Glutamatergic neuron (in vitro differentiated cells): ENCODE data around the gene PMS1. TPM values are rescaled to one million over a fixed set of nuclear protein-coding genes. Genes with fewer than 3 reads are reported as not detected.
A peak's percentile ranks its signal among the peaks of the same experiment; 100 is the strongest.
"Not testable (repeated sequence)": the region's sequence is repeated elsewhere in the genome, so short reads cannot be mapped to it uniquely, and the experiment has no call there.

Experiments
- DNase-seq: peaks from one replicate; pipeline ENCODE4 v3.0.0; 2022
- H3K27ac Mint-ChIP-seq: one replicate; pipeline ENCODE4 v1.8.0; 2020; ENCODE audit warnings: mild to moderate bottlenecking, mixed read lengths, inconsistent platforms; ENCODE audit not compliant: unreplicated experiment
- H3K27me3 Mint-ChIP-seq: one replicate; pipeline ENCODE4 v1.8.0; 2020; ENCODE audit warnings: mild to moderate bottlenecking, moderate library complexity, mixed read lengths, inconsistent platforms; ENCODE audit not compliant: unreplicated experiment
- H3K36me3 Mint-ChIP-seq: one replicate; pipeline ENCODE4 v1.8.0; 2020; ENCODE audit warnings: mild to moderate bottlenecking, mixed read lengths, inconsistent platforms; ENCODE audit not compliant: unreplicated experiment
- H3K4me1 Mint-ChIP-seq: one replicate; pipeline ENCODE4 v1.8.0; 2020; ENCODE audit warnings: mild to moderate bottlenecking, low read depth, mixed read lengths, inconsistent platforms; ENCODE audit not compliant: unreplicated experiment
- H3K4me3 Mint-ChIP-seq: one replicate; pipeline ENCODE4 v1.8.0; 2020; ENCODE audit warnings: mild to moderate bottlenecking, mixed read lengths, inconsistent platforms; ENCODE audit not compliant: unreplicated experiment
- H3K9me3 Mint-ChIP-seq: one replicate; pipeline ENCODE4 v1.8.0; 2020; ENCODE audit warnings: mild to moderate bottlenecking, moderate library complexity, mixed read lengths, inconsistent platforms; ENCODE audit not compliant: unreplicated experiment
- CTCF ChIP-seq: fragments of 200-600 bp; sonication (generic); IDR thresholded peaks from one replicate; pipeline ENCODE4 v1.5.0; 2021; ENCODE audit not compliant: partially characterized antibody, unreplicated experiment
- total RNA-seq: library from RNA; stranded (reverse); fragmentation: NEBNext Ultra II Directional; extraction: Animal tissue kit (Norgen Biotek cat#: 25700); gene quantifications from one replicate; pipeline ENCODE4 v1.2.1, GENCODE V29; 2021; ENCODE audit not compliant: unreplicated experiment

PMS1 gene
- total RNA-seq, 1 donor from 2014 or later, result 45.0 TPM

DNA sequence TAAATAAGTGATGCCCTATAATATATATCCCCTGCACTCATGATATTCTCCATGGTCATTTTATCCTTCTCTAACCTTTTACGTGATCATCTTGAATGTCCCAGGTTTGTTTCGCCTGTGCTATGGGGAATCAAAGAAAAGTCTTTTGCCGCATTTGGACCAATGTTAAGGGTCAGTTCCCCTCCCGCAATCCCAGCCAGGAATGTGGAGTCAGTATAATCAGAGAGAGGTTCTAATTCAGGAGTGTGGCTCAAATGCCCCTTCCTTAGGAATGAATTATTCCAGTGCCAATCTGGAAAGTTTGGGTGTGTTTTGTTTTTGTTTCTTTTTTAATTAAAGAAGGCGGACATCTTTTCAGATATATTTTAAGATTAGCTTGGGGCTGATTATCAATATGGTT lies 41.8 kb downstream of the PMS1 start:
- Mint-ChIP-seq H3K27me3 (peaks cover 3% of the 10 kb centered on the region), H3K4me1 (no peaks in the 10 kb centered on the region), H3K36me3 (no peaks in the 10 kb centered on the region), H3K4me3 (no peak overlapping the region), H3K9me3 (no peaks in the 10 kb centered on the region), H3K27ac (no peak overlapping the region)
- TF ChIP-seq CTCF, result no peak
- DNase-seq, result no peak

GRCh38 chr2:189829102-189829833 lies 45.0 kb downstream of the PMS1 start:
- H3K36me3 Mint-ChIP-seq, result no peaks in the 10 kb centered on the region
- H3K4me3 Mint-ChIP-seq, result no peak overlapping the region
- no peak for TF ChIP-seq CTCF
- no peak for DNase-seq
- no peaks in the 10 kb centered on the region for H3K4me1 Mint-ChIP-seq
- H3K9me3 Mint-ChIP-seq, result no peaks in the 10 kb centered on the region
- H3K27me3 Mint-ChIP-seq, result peaks cover 3% of the 10 kb centered on the region
- peak overlapping the region; percentile 9 for H3K27ac Mint-ChIP-seq

DNA sequence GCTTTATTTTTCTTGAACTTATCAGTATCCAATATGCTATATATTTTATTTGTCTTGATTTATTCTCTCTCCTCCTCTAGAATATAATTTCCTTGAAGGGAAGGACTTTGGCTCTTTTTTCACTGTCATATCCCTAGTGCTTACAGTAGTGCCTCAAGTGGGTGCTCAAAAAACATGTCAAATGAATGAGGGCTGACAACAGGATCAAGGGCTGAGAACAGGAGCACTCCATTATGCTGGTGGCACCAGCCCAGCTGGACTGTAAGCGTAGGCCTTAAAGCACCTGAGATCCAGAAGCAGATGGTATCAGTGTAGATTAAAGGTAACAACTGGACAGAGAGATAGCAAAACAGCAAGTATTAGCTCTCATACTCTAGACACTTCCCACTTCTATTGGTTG lies 46.3 kb downstream of the PMS1 start:
- Mint-ChIP-seq H3K27ac (no peak overlapping the region), H3K4me1 (no peaks in the 10 kb centered on the region), H3K9me3 (no peaks in the 10 kb centered on the region), H3K27me3 (peaks cover 3% of the 10 kb centered on the region), H3K4me3 (no peak overlapping the region), H3K36me3 (no peaks in the 10 kb centered on the region)
- no peak for DNase-seq
- TF ChIP-seq CTCF, result no peak

GRCh38 chr2:189834059-189834458 lies 49.8 kb downstream of the PMS1 start:
- Mint-ChIP-seq H3K9me3 (no peaks in the 10 kb centered on the region), H3K4me1 (peaks cover 5% of the 10 kb centered on the region), H3K36me3 (no peaks in the 10 kb centered on the region), H3K4me3 (no peak overlapping the region), H3K27me3 (no peaks in the 10 kb centered on the region), H3K27ac (peak overlapping the region; percentile 6)
- DNase-seq, result no peak
- no peak for TF ChIP-seq CTCF

DNA sequence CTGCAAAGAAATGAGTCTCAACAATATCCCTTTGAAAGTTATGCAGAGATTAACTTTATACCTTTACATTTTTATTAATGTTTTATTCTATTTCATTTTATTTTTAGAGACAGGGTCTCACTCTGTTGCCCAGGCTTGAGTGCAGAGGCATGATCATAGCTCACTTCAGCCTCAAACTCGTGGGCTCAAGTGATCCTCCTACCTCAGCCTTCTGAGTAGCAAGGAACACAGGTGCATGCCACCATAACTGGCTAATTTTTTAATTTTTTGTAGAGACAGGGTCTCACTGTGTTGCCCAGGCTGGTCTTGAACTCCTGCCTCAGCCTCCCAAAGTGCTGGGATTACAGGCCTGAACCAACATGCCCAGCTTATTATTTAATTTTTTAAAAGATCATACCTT lies 50.4 kb downstream of the PMS1 start:
- H3K36me3 Mint-ChIP-seq, H3K27me3 Mint-ChIP-seq, DNase-seq, H3K4me1 Mint-ChIP-seq, H3K9me3 Mint-ChIP-seq, H3K4me3 Mint-ChIP-seq, H3K27ac Mint-ChIP-seq: not testable (repeated sequence)
